GM10266 (cell line): ENCODE results near the gene TIMM10.

Experiments
- DNase-seq: peaks from one replicate; pipeline ENCODE4 v3.0.0; 2012; ENCODE audit errors: extremely low spot score
- CTCF ChIP-seq: IDR thresholded peaks from 2 replicates; pipeline ENCODE4 v1.5.1; 2012; ENCODE audit warnings: mild to moderate bottlenecking, low read depth; ENCODE audit not compliant: control insufficient read depth, insufficient read depth; ENCODE audit errors: missing control alignments

Gene TIMM10

GRCh38 chr11:57530596-57531507 lies at the start of gene TIMM10:
TIMM10 (minus strand) TSS chr11:57530754; CDS start chr11:57530189, 565 bp downstream.
- no peak for TF ChIP-seq CTCF
- peak; percentile 88 for DNase-seq

GRCh38 chr11:57574061-57574460 lies 43.5 kb upstream of the TIMM10 start:
- no peak for DNase-seq

GRCh38 chr11:57571606-57572005 lies 41.1 kb upstream of the TIMM10 start:
- TF ChIP-seq CTCF: no peak
- DNase-seq: no peak

More at GRCh38 chr11:57574061-57574460, 43.5 kb upstream of the TIMM10 start:
- TF ChIP-seq CTCF: no peak

- TF ChIP-seq CTCF: peak; percentile 98
- peak; percentile 85 for DNase-seq
Measured at GRCh38 chr11:57568330-57568766, 37.8 kb upstream of the TIMM10 start.

GRCh38 chr11:57567515-57568329 lies 37.2 kb upstream of the TIMM10 start, which contains the start of gene UBE2L6:
UBE2L6 (minus strand) TSS chr11:57567672; CDS start chr11:57567611, 61 bp downstream.
- TF ChIP-seq CTCF: peak; percentile 78
- peak; percentile 79 for DNase-seq

GRCh38 chr11:57566905-57567514 lies 36.5 kb upstream of the TIMM10 start:
- TF ChIP-seq CTCF: no peak
- peak; percentile 45 for DNase-seq
